HG03432 (cell line): Measurements from ENCODE around the gene PLEKHA6.
"Not testable (repeated sequence)": the region's sequence is repeated elsewhere in the genome, so short reads cannot be mapped to it uniquely, and the experiment has no call there.

Experiments used
- ATAC-seq: cut with Tn5 transposase; IDR thresholded peaks from one replicate; pipeline ENCODE4 v1.9.1; 2021; ENCODE audit warnings: mild to moderate bottlenecking, moderate library complexity; ENCODE audit not compliant: unreplicated experiment

Gene PLEKHA6

GRCh38 chr1:204249736-204250427 lies 109.8 kb downstream of the PLEKHA6 start:
- no peak for ATAC-seq

- ATAC-seq, result no peak
Measured at GRCh38 chr1:204248954-204249353, 110.8 kb downstream of the PLEKHA6 start.

- no peak for ATAC-seq
Measured at GRCh38 chr1:204246876-204247275, 112.9 kb downstream of the PLEKHA6 start.

- ATAC-seq, result no peak
Measured at GRCh38 chr1:204242920-204243319, 116.8 kb downstream of the PLEKHA6 start.

GRCh38 chr1:204241914-204242313 lies 117.8 kb downstream of the PLEKHA6 start:
- ATAC-seq, result no peak

GRCh38 chr1:204241050-204241449 lies 118.7 kb downstream of the PLEKHA6 start:
- no peak for ATAC-seq

- ATAC-seq, result no peak
Measured at GRCh38 chr1:204240233-204240632, 119.5 kb downstream of the PLEKHA6 start.

- ATAC-seq, result not testable (repeated sequence)
Measured at GRCh38 chr1:204239401-204239800, 120.3 kb downstream of the PLEKHA6 start.

GRCh38 chr1:204238520-204238919 lies 121.2 kb downstream of the PLEKHA6 start:
- not testable (repeated sequence) for ATAC-seq

GRCh38 chr1:204237515-204237914 lies 122.2 kb downstream of the PLEKHA6 start:
- ATAC-seq, result not testable (repeated sequence)

GRCh38 chr1:204232526-204232925 lies 127.2 kb downstream of the PLEKHA6 start:
- no peak for ATAC-seq

- no peak for ATAC-seq
Measured at GRCh38 chr1:204230211-204230610, 129.5 kb downstream of the PLEKHA6 start.

GRCh38 chr1:204228896-204229295 lies 130.8 kb downstream of the PLEKHA6 start:
- ATAC-seq, result no peak

- ATAC-seq, result no peak
Measured at GRCh38 chr1:204227996-204228785, 131.5 kb downstream of the PLEKHA6 start.

GRCh38 chr1:204227351-204227750 lies 132.4 kb downstream of the PLEKHA6 start:
- no peak for ATAC-seq

- ATAC-seq, result no peak
Measured at GRCh38 chr1:204225841-204226735, 133.6 kb downstream of the PLEKHA6 start.

- no peak for ATAC-seq
Measured at GRCh38 chr1:204224655-204225054, 135.1 kb downstream of the PLEKHA6 start.

GRCh38 chr1:204223129-204223860 lies 136.4 kb downstream of the PLEKHA6 start:
- ATAC-seq, result no peak

- ATAC-seq, result no peak
Measured at GRCh38 chr1:204222764-204223055, 137.0 kb downstream of the PLEKHA6 start.

- ATAC-seq, result no peak
Measured at GRCh38 chr1:204222006-204222763, 137.5 kb downstream of the PLEKHA6 start.
